ENCODE data around the gene BMP8A.

- TF ChIP-seq CTCF (IDR thresholded peaks at IDR 0.05) (no peak), EZH2 (IDR thresholded peaks at IDR 0.05) (no peak), EZH2phosphoT487 (IDR thresholded peaks at IDR 0.05) (no peak)
These were observed 52.9 kb downstream of the BMP8A start for GRCh38 chr1:39544327-39544726.
